H9 (cell line): ENCODE data around the gene ENTPD1. TPM values are rescaled to one million over a fixed set of nuclear protein-coding genes. Genes with fewer than 3 reads are reported as not detected.
"Not testable (repeated sequence)": the region's sequence is repeated elsewhere in the genome, so short reads cannot be mapped to it uniquely, and the experiment has no call there.

Experiments
- DNase-seq: peaks from one replicate; pipeline ENCODE4 v3.0.0-alpha.2; 2017
- H2AFZ ChIP-seq: one replicate; pipeline ENCODE4 v1.6.1; 2013; ENCODE audit warnings: mild to moderate bottlenecking, low read length, control low read depth, moderate library complexity
- H2AK5ac ChIP-seq: 2 replicates; pipeline ENCODE4 v1.6.1; 2013; ENCODE audit warnings: low read length, control low read depth, mixed read lengths; ENCODE audit not compliant: insufficient read length
- H2BK120ac ChIP-seq: one replicate; pipeline ENCODE4 v1.6.1; 2013; ENCODE audit warnings: low read depth, mild to moderate bottlenecking, low read length, control low read depth, inconsistent platforms; ENCODE audit not compliant: poor library complexity, severe bottlenecking
- H2BK12ac ChIP-seq: 2 replicates; pipeline ENCODE4 v1.6.1; 2013; ENCODE audit warnings: low read length, control low read depth, mixed read lengths, low read depth; ENCODE audit not compliant: insufficient read length
- H2BK15ac ChIP-seq: 2 replicates; pipeline ENCODE4 v1.6.1; 2013; ENCODE audit warnings: low read depth, low read length, control low read depth
- H2BK20ac ChIP-seq: one replicate; pipeline ENCODE4 v1.6.1; 2013; ENCODE audit warnings: low read depth, mild to moderate bottlenecking, low read length, control low read depth, inconsistent platforms; ENCODE audit not compliant: poor library complexity, severe bottlenecking
- H2BK5ac ChIP-seq: 2 replicates; pipeline ENCODE4 v1.6.1; 2013; ENCODE audit warnings: low read length, control low read depth, mixed read lengths; ENCODE audit not compliant: insufficient read length
- H3K14ac ChIP-seq: 2 replicates; pipeline ENCODE4 v1.6.1; 2013; ENCODE audit warnings: low read length, control low read depth; ENCODE audit not compliant: insufficient read depth
- H3K18ac ChIP-seq: 2 replicates; pipeline ENCODE4 v1.6.1; 2013; ENCODE audit warnings: low read depth, mild to moderate bottlenecking, mixed read lengths, low read length, control low read depth; ENCODE audit not compliant: insufficient read length
- H3K23ac ChIP-seq: 2 replicates; pipeline ENCODE4 v1.6.1; 2013; ENCODE audit warnings: low read length, control low read depth, mixed read lengths, low read depth; ENCODE audit not compliant: insufficient read length
- H3K23me2 ChIP-seq: 2 replicates; pipeline ENCODE4 v1.6.1; 2013; ENCODE audit warnings: low read depth, mild to moderate bottlenecking, mixed read lengths, low read length, control low read depth; ENCODE audit not compliant: insufficient read length, poor library complexity, severe bottlenecking
- H3K27ac ChIP-seq: 2 replicates; pipeline ENCODE4 v1.5.1; 2013; ENCODE audit warnings: low read length, control low read depth, mixed read lengths, low read depth; ENCODE audit not compliant: insufficient read length
- H3K27me3 ChIP-seq: 2 replicates; pipeline ENCODE4 v1.6.1; 2013; ENCODE audit warnings: low read length, control low read depth, inconsistent platforms; ENCODE audit not compliant: insufficient read depth
- H3K4ac ChIP-seq: 2 replicates; pipeline ENCODE4 v1.6.1; 2013; ENCODE audit warnings: low read depth, mild to moderate bottlenecking, control low read depth, inconsistent platforms, low read length, moderate library complexity
- H3K4me1 ChIP-seq: 2 replicates; pipeline ENCODE4 v1.6.1; 2013; ENCODE audit warnings: low read length, control low read depth, inconsistent platforms; ENCODE audit not compliant: insufficient read depth
- H3K4me2 ChIP-seq: 2 replicates; pipeline ENCODE4 v1.6.1; 2013; ENCODE audit warnings: low read length, control low read depth, mixed read lengths; ENCODE audit not compliant: insufficient read length, insufficient read depth
- H3K56ac ChIP-seq: 2 replicates; pipeline ENCODE4 v1.6.1; 2013; ENCODE audit warnings: low read depth, mild to moderate bottlenecking, mixed read lengths, low read length, control low read depth; ENCODE audit not compliant: insufficient read length
- H3K79me1 ChIP-seq: 2 replicates; pipeline ENCODE4 v1.6.1; 2013; ENCODE audit warnings: low read depth, mild to moderate bottlenecking, moderate library complexity, low read length, control low read depth, inconsistent platforms; ENCODE audit not compliant: insufficient read depth, poor library complexity, severe bottlenecking
- H3K79me2 ChIP-seq: 2 replicates; pipeline ENCODE4 v1.6.1; 2013; ENCODE audit warnings: low read length, control low read depth, inconsistent platforms; ENCODE audit not compliant: insufficient read depth
- H3K9ac ChIP-seq: 2 replicates; pipeline ENCODE4 v1.6.1; 2013; ENCODE audit warnings: low read length, control low read depth, mixed read lengths; ENCODE audit not compliant: insufficient read length; ENCODE audit errors: extremely low read depth
- H3K9me3 ChIP-seq: one replicate; pipeline ENCODE4 v1.6.1; 2013; ENCODE audit warnings: low read depth, low read length, inconsistent platforms; ENCODE audit not compliant: control insufficient read depth
- H3T11ph ChIP-seq: one replicate; pipeline ENCODE4 v1.6.1; 2013; ENCODE audit warnings: mild to moderate bottlenecking, low read length, control low read depth, inconsistent platforms
- H4K20me1 ChIP-seq: one replicate; pipeline ENCODE4 v1.6.1; 2013; ENCODE audit not compliant: control insufficient read depth, insufficient read length, insufficient read depth
- H4K5ac ChIP-seq: 2 replicates; pipeline ENCODE4 v1.6.1; 2013; ENCODE audit warnings: low read depth, mild to moderate bottlenecking, mixed read lengths, low read length, control low read depth; ENCODE audit not compliant: insufficient read length
- H4K8ac ChIP-seq: replicated peaks from 2 replicates; pipeline ENCODE4 v1.6.1; 2013; ENCODE audit warnings: low read length, control low read depth, mixed read lengths, low read depth; ENCODE audit not compliant: insufficient read length
- H4K91ac ChIP-seq: 2 replicates; pipeline ENCODE4 v1.6.1; 2013; ENCODE audit warnings: low read depth, mild to moderate bottlenecking, moderate library complexity, mixed read lengths, low read length, control low read depth; ENCODE audit not compliant: insufficient read length
- H3K27ac Mint-ChIP-seq, 3 experiments: 2 replicates in 2 of 3; 3 replicates in 1 of 3; pipeline ENCODE4 v1.8.0; 2020 to 2021; ENCODE audit warnings: mixed read lengths in 3 of 3, mild to moderate bottlenecking in 1 of 3, moderate library complexity in 1 of 3
- H3K27me3 Mint-ChIP-seq: 2 replicates; pipeline ENCODE4 v1.8.0; 2021; ENCODE audit warnings: low read depth, mild to moderate bottlenecking, moderate library complexity, mixed read lengths
- H3K36me3 Mint-ChIP-seq, 3 experiments: 2 replicates in 2 of 3; 3 replicates in 1 of 3; pipeline ENCODE4 v1.8.0; 2020 to 2021; ENCODE audit warnings: low read depth in 3 of 3, mixed read lengths in 3 of 3; ENCODE audit not compliant: insufficient read depth in 1 of 3
- H3K4me1 Mint-ChIP-seq, 2 experiments: 2 replicates each; pipeline ENCODE4 v1.8.0; 2020; ENCODE audit warnings: mixed read lengths in 2 of 2
- H3K4me3 Mint-ChIP-seq, 2 experiments: 2 replicates in 1 of 2; 3 replicates in 1 of 2; pipeline ENCODE4 v1.8.0; 2020 to 2021; ENCODE audit warnings: mild to moderate bottlenecking in 2 of 2, mixed read lengths in 2 of 2, moderate library complexity in 1 of 2
- H3K9me3 Mint-ChIP-seq, 2 experiments: 2 replicates in 1 of 2; 3 replicates in 1 of 2; pipeline ENCODE4 v1.8.0; 2020; ENCODE audit warnings: mild to moderate bottlenecking in 2 of 2, mixed read lengths in 2 of 2, moderate library complexity in 1 of 2
- WGBS: extraction: QIAGEN DNeasy Blood & Tissue Kit; methylation state at CpG from one replicate; pipeline ENCODE4 v1.1.7; 2013; ENCODE audit warnings: missing lambda C conversion rate, low lambda C conversion rate, mixed read lengths; ENCODE audit not compliant: insufficient read length; ENCODE audit errors: extremely low coverage; 5-methylcytosine and 5-hydroxymethylcytosine counted together
- total RNA-seq: library from RNA; stranded (reverse); gene quantifications from 2 replicates; pipeline ENCODE4 v1.2.1, GENCODE V29; 2021

Gene ENTPD1
- total RNA-seq, 1 experiment from 2014 or later, result 1.9 TPM

- not testable (repeated sequence) for H2AK5ac ChIP-seq
Measured at GRCh38 chr10:95806687-95807380, 50.9 kb downstream of the ENTPD1 start.

GRCh38 chr10:95808705-95809308 lies 52.8 kb downstream of the ENTPD1 start:
- H3K23ac ChIP-seq, H3K4me1 ChIP-seq, H4K20me1 ChIP-seq, H2BK120ac ChIP-seq, H3K56ac ChIP-seq, H3K79me1 ChIP-seq, H2AK5ac ChIP-seq, H3K79me2 ChIP-seq, H3K27me3 ChIP-seq, H4K91ac ChIP-seq, H3T11ph ChIP-seq, H2BK12ac ChIP-seq, H2BK15ac ChIP-seq, H3K4me1 Mint-ChIP-seq, H3K9ac ChIP-seq, H4K8ac ChIP-seq, H2BK20ac ChIP-seq, H3K18ac ChIP-seq, H3K27ac ChIP-seq, H3K4ac ChIP-seq, H3K4me3 Mint-ChIP-seq, H3K14ac ChIP-seq, H3K23me2 ChIP-seq, H3K27ac Mint-ChIP-seq, H2AFZ ChIP-seq, H4K5ac ChIP-seq, H3K4me2 ChIP-seq, DNase-seq, H2BK5ac ChIP-seq: not testable (repeated sequence)
- H3K9me3 ChIP-seq, result peaks cover 11% of the 10 kb centered on the region
- peaks cover 38 to 39% of the 10 kb centered on the region in 2 experiments for H3K9me3 Mint-ChIP-seq
- no CpG with 5 or more reads among the region's 8 CpGs for WGBS
- peaks cover 12% of the 10 kb centered on the region for H3K27me3 Mint-ChIP-seq
- H3K36me3 Mint-ChIP-seq, result peaks cover 9 to 25% (median 11%) of the 10 kb centered on the region in 3 experiments

More at GRCh38 chr10:95806687-95807380, 50.9 kb downstream of the ENTPD1 start:
- H2BK120ac ChIP-seq, H3K23me2 ChIP-seq, H4K5ac ChIP-seq, H3K27ac ChIP-seq, H3K4me3 Mint-ChIP-seq, H3K4me1 ChIP-seq, H4K8ac ChIP-seq, H3K79me1 ChIP-seq, H2BK12ac ChIP-seq, H3K27me3 ChIP-seq, H2BK15ac ChIP-seq, H3K23ac ChIP-seq, H2AFZ ChIP-seq, H4K91ac ChIP-seq, H3K27ac Mint-ChIP-seq, H3K9ac ChIP-seq, H3K14ac ChIP-seq, DNase-seq, H3K79me2 ChIP-seq, H3K4me2 ChIP-seq, H3K56ac ChIP-seq, H3K4me1 Mint-ChIP-seq, H3K4ac ChIP-seq, H3T11ph ChIP-seq, H3K18ac ChIP-seq, H2BK5ac ChIP-seq, H2BK20ac ChIP-seq, H4K20me1 ChIP-seq: not testable (repeated sequence)
- peaks cover 17% of the 10 kb centered on the region for H3K9me3 ChIP-seq
- Mint-ChIP-seq H3K36me3 (peaks cover 14 to 29% (median 16%) of the 10 kb centered on the region in 3 experiments), H3K9me3 (peaks cover 57% of the 10 kb centered on the region in 2 experiments), H3K27me3 (peaks cover 12% of the 10 kb centered on the region)
- WGBS, result no CpG with 5 or more reads among the region's 11 CpGs
